Activated naive CD4-positive, alpha-beta T cell treated with anti-CD3 and anti-CD28 coated beads for 36 hours (primary cell): ENCODE measurements around the gene ARHGAP32. TPM values are rescaled to one million over a fixed set of nuclear protein-coding genes. Genes with fewer than 3 reads are reported as not detected.
"Not testable (repeated sequence)": the region's sequence is repeated elsewhere in the genome, so short reads cannot be mapped to it uniquely, and the experiment has no call there.

Source experiments
- CTCF ChIA-PET: fragments of 350-600 bp; sonication (Branson Sonifier 250); formaldehyde crosslinking; loops from one replicate; lab custom pipeline; 2021; ENCODE audit warnings: antibody characterized with exemption; lab: Charles Lee
- DNase-seq: peaks from one replicate; pipeline ENCODE4 v3.0.0-alpha.2; 2020
- H3K27ac Mint-ChIP-seq: one replicate; pipeline ENCODE4 v1.8.0; 2021; ENCODE audit warnings: mild to moderate bottlenecking, mixed read lengths
- H3K27me3 Mint-ChIP-seq: one replicate; pipeline ENCODE4 v1.8.0; 2021; ENCODE audit warnings: low read depth, mixed read lengths
- H3K36me3 Mint-ChIP-seq: one replicate; pipeline ENCODE4 v1.8.0; 2021; ENCODE audit warnings: low read depth, mixed read lengths
- H3K4me1 Mint-ChIP-seq: one replicate; pipeline ENCODE4 v1.8.0; 2021; ENCODE audit warnings: low read depth, mixed read lengths
- H3K4me3 Mint-ChIP-seq: one replicate; pipeline ENCODE4 v1.8.0; 2021; ENCODE audit warnings: mild to moderate bottlenecking, moderate library complexity, mixed read lengths
- H3K9me3 Mint-ChIP-seq: one replicate; pipeline ENCODE4 v1.8.0; 2021; ENCODE audit warnings: mixed read lengths
- intact Hi-C: fragments of 100-400 bp; cut with micrococcal nuclease; formaldehyde crosslinking; loops from one replicate; pipeline ENCODE4 v1.15.1; 2023
- total RNA-seq, 2 experiments: library from RNA; stranded (reverse); gene quantifications; one replicate each; pipeline ENCODE4 v1.2.3, GENCODE V29; 2021

The ARHGAP32 gene
- total RNA-seq, 2 experiments from 2014 or later: 8.9 to 10.3 TPM

- no peaks in the 10 kb centered on the region for H3K27me3 Mint-ChIP-seq
- no peaks in the 10 kb centered on the region for H3K4me1 Mint-ChIP-seq
- peaks cover 1% of the 10 kb centered on the region for H3K36me3 Mint-ChIP-seq
- intact Hi-C loops: no loop called here
- H3K4me3 Mint-ChIP-seq: no peak overlapping the region
- peaks cover 2% of the 10 kb centered on the region for H3K9me3 Mint-ChIP-seq
- no peak overlapping the region for H3K27ac Mint-ChIP-seq
- CTCF ChIA-PET: no interaction called here
- DNase-seq: no peak
Observed at GRCh38 chr11:129189646-129190045, 2.5 kb downstream of the ARHGAP32 start.

- CTCF ChIA-PET, H3K4me1 Mint-ChIP-seq, DNase-seq, H3K36me3 Mint-ChIP-seq, H3K27me3 Mint-ChIP-seq, H3K27ac Mint-ChIP-seq, H3K9me3 Mint-ChIP-seq, intact Hi-C loops, H3K4me3 Mint-ChIP-seq: not testable (repeated sequence)
Observed at GRCh38 chr11:129185082-129185481, 7.0 kb downstream of the ARHGAP32 start.

- CTCF ChIA-PET: no interaction called here
Observed at GRCh38 chr11:129184581-129184980, 7.5 kb downstream of the ARHGAP32 start.

GRCh38 chr11:129167315-129167714 lies 24.8 kb downstream of the ARHGAP32 start:
- H3K36me3 Mint-ChIP-seq: peaks cover 6% of the 10 kb centered on the region
- no peak overlapping the region for H3K27ac Mint-ChIP-seq
- peaks cover 7% of the 10 kb centered on the region for H3K4me1 Mint-ChIP-seq
- peaks cover 14% of the 10 kb centered on the region for H3K9me3 Mint-ChIP-seq
- CTCF ChIA-PET: no interaction called here
- DNase-seq: no peak
- intact Hi-C loops: no loop called here
- H3K4me3 Mint-ChIP-seq: no peak overlapping the region
- H3K27me3 Mint-ChIP-seq: no peaks in the 10 kb centered on the region

More at GRCh38 chr11:129184581-129184980, 7.5 kb downstream of the ARHGAP32 start:
- Mint-ChIP-seq H3K4me3 (no peak overlapping the region), H3K27me3 (no peaks in the 10 kb centered on the region), H3K36me3 (peaks cover 1% of the 10 kb centered on the region), H3K9me3 (peaks cover 2% of the 10 kb centered on the region), H3K4me1 (no peaks in the 10 kb centered on the region), H3K27ac (no peak overlapping the region)
- DNase-seq: no peak
- intact Hi-C loops: no loop called here

GRCh38 chr11:129163714-129164164 lies 28.4 kb downstream of the ARHGAP32 start:
- DNase-seq: no peak
- Mint-ChIP-seq H3K4me1 (peaks cover 7% of the 10 kb centered on the region), H3K27ac (no peak overlapping the region), H3K4me3 (no peak overlapping the region), H3K36me3 (peaks cover 16% of the 10 kb centered on the region), H3K9me3 (peaks cover 2% of the 10 kb centered on the region), H3K27me3 (no peaks in the 10 kb centered on the region)
- CTCF ChIA-PET: no interaction called here
- intact Hi-C loops: no loop called here

- Mint-ChIP-seq H3K9me3 (peaks cover 15% of the 10 kb centered on the region), H3K36me3 (peaks cover 30% of the 10 kb centered on the region)
- H3K4me1 Mint-ChIP-seq, H3K27ac Mint-ChIP-seq, DNase-seq, H3K27me3 Mint-ChIP-seq, intact Hi-C loops, H3K4me3 Mint-ChIP-seq: not testable (repeated sequence)
- CTCF ChIA-PET: interaction anchor here (0.7 kb wide), 1 partner anchor 145 kb away, joined by 3 read pairs; no protein-coding TSS in a partner anchor
Observed at GRCh38 chr11:129157080-129157479, 35.0 kb downstream of the ARHGAP32 start.

- H3K27ac Mint-ChIP-seq: no peak overlapping the region
- H3K9me3 Mint-ChIP-seq: peaks cover 26% of the 10 kb centered on the region
- DNase-seq: no peak
- CTCF ChIA-PET: no interaction called here
- peaks cover 26% of the 10 kb centered on the region for H3K36me3 Mint-ChIP-seq
- no peaks in the 10 kb centered on the region for H3K4me1 Mint-ChIP-seq
- no peaks in the 10 kb centered on the region for H3K27me3 Mint-ChIP-seq
- H3K4me3 Mint-ChIP-seq: no peak overlapping the region
- intact Hi-C loops: no loop called here
Observed at GRCh38 chr11:129155745-129156144, 36.4 kb downstream of the ARHGAP32 start.

GRCh38 chr11:129148487-129148886 lies 43.6 kb downstream of the ARHGAP32 start:
- Mint-ChIP-seq H3K36me3 (peaks cover 13% of the 10 kb centered on the region), H3K4me1 (no peaks in the 10 kb centered on the region), H3K9me3 (peaks cover 26% of the 10 kb centered on the region), H3K4me3 (no peak overlapping the region), H3K27me3 (no peaks in the 10 kb centered on the region), H3K27ac (no peak overlapping the region)
- intact Hi-C loops: no loop called here
- no peak for DNase-seq
- CTCF ChIA-PET: interaction anchor here (0.9 kb wide), 1 partner anchor 183 kb away, joined by 3 read pairs; no protein-coding TSS in a partner anchor

GRCh38 chr11:129146191-129146590 lies 45.9 kb downstream of the ARHGAP32 start:
- H3K4me1 Mint-ChIP-seq: no peaks in the 10 kb centered on the region
- no peak overlapping the region for H3K4me3 Mint-ChIP-seq
- no peaks in the 10 kb centered on the region for H3K27me3 Mint-ChIP-seq
- H3K27ac Mint-ChIP-seq: no peak overlapping the region
- DNase-seq: no peak
- intact Hi-C loops: no loop called here
- H3K9me3 Mint-ChIP-seq: peaks cover 10% of the 10 kb centered on the region
- CTCF ChIA-PET: no interaction called here
- H3K36me3 Mint-ChIP-seq: peaks cover 7% of the 10 kb centered on the region

- no peak overlapping the region for H3K4me3 Mint-ChIP-seq
- H3K4me1 Mint-ChIP-seq: no peaks in the 10 kb centered on the region
- CTCF ChIA-PET: no interaction called here
- no peaks in the 10 kb centered on the region for H3K27me3 Mint-ChIP-seq
- no peak overlapping the region for H3K27ac Mint-ChIP-seq
- DNase-seq: no peak
- H3K9me3 Mint-ChIP-seq: peaks cover 2% of the 10 kb centered on the region
- intact Hi-C loops: no loop called here
- peaks cover 3% of the 10 kb centered on the region for H3K36me3 Mint-ChIP-seq
Observed at GRCh38 chr11:129145276-129145675, 46.8 kb downstream of the ARHGAP32 start.

GRCh38 chr11:129144256-129144655 lies 47.9 kb downstream of the ARHGAP32 start:
- intact Hi-C loops: no loop called here
- Mint-ChIP-seq H3K27me3 (no peaks in the 10 kb centered on the region), H3K27ac (no peak overlapping the region), H3K36me3 (no peaks in the 10 kb centered on the region), H3K9me3 (peaks cover 2% of the 10 kb centered on the region), H3K4me3 (no peak overlapping the region), H3K4me1 (no peaks in the 10 kb centered on the region)
- CTCF ChIA-PET: no interaction called here
- no peak for DNase-seq

GRCh38 chr11:129143335-129143734 lies 48.8 kb downstream of the ARHGAP32 start:
- CTCF ChIA-PET: no interaction called here
- intact Hi-C loops: no loop called here
- Mint-ChIP-seq H3K4me3 (no peak overlapping the region), H3K36me3 (no peaks in the 10 kb centered on the region), H3K9me3 (peaks cover 2% of the 10 kb centered on the region), H3K4me1 (no peaks in the 10 kb centered on the region), H3K27ac (no peak overlapping the region), H3K27me3 (no peaks in the 10 kb centered on the region)
- DNase-seq: no peak

GRCh38 chr11:129141748-129142523 lies 50.2 kb downstream of the ARHGAP32 start:
- intact Hi-C loops: no loop called here
- H3K9me3 Mint-ChIP-seq: peaks cover 2% of the 10 kb centered on the region

More at GRCh38 chr11:129141748-129142523, 50.2 kb downstream of the ARHGAP32 start:
- no peak for DNase-seq
- Mint-ChIP-seq H3K27ac (no peak overlapping the region), H3K4me1 (no peaks in the 10 kb centered on the region), H3K4me3 (no peak overlapping the region), H3K27me3 (no peaks in the 10 kb centered on the region), H3K36me3 (no peaks in the 10 kb centered on the region)
- CTCF ChIA-PET: no interaction called here
